Transverse colon (tissue), 4 donors: ENCODE measurements around the gene MRPL11. TPM values are rescaled to one million over a fixed set of nuclear protein-coding genes. Genes with fewer than 3 reads are reported as not detected.

Source experiments
- DNase-seq: peaks from one replicate; pipeline ENCODE4 v3.0.0-alpha.2; 2019
- H3K27ac ChIP-seq, 4 donors: fragments of 200-600 bp; sonication (generic); 2 replicates each; pipeline ENCODE4 v1.5.1; 2016 to 2018; ENCODE audit warnings: inconsistent platforms in 4 of 4
- H3K27me3 ChIP-seq: fragments of 200-600 bp; sonication (generic); 2 replicates; pipeline ENCODE4 v1.5.1; 2017; ENCODE audit warnings: inconsistent platforms
- H3K36me3 ChIP-seq, 4 donors: fragments of 200-600 bp; sonication (generic); 2 replicates each; pipeline ENCODE4 v1.5.1; 2017 to 2019; ENCODE audit warnings: inconsistent platforms in 4 of 4
- H3K4me1 ChIP-seq, 4 donors: fragments of 200-600 bp; sonication (generic); 2 replicates each; pipeline ENCODE4 v1.5.1; 2017 to 2020; ENCODE audit warnings: inconsistent platforms in 4 of 4
- H3K4me3 ChIP-seq, 4 donors: fragments of 200-600 bp; sonication (generic); 1 replicate in 1 of 4; 2 replicates in 3 of 4; pipeline versions ENCODE4 v1.5.1 to v1.6.1; 2017 to 2019; ENCODE audit warnings: inconsistent platforms in 4 of 4
- H3K9me3 ChIP-seq, 2 donors: fragments of 200-600 bp; sonication (generic); 2 replicates each; pipeline ENCODE4 v1.5.1; 2017 to 2019; ENCODE audit warnings: inconsistent platforms in 2 of 2
- CTCF ChIP-seq, 5 experiments: fragments of 200-600 bp in 3 of 5; fragments of 450-650 bp in 2 of 5; sonication (generic) in 3 of 5; IDR thresholded peaks; 1 replicate in 2 of 5; 2 replicates in 3 of 5; pipeline ENCODE4 v1.5.1; 2016 to 2017; ENCODE audit warnings: antibody characterized with exemption in 5 of 5, inconsistent platforms in 3 of 5, mild to moderate bottlenecking in 2 of 5, moderate library complexity in 1 of 5
- EP300 ChIP-seq: sonication (generic); formaldehyde crosslinking; IDR thresholded peaks from one replicate; pipeline ENCODE4 v1.6.1; 2017; ENCODE audit warnings: antibody characterized with exemption, low read depth
- POLR2A ChIP-seq: fragments of 450-650 bp; IDR thresholded peaks from one replicate; pipeline ENCODE4 v1.6.1; 2016; ENCODE audit warnings: antibody characterized with exemption, mild to moderate bottlenecking, moderate library complexity
- POLR2AphosphoS5 ChIP-seq, 3 donors: sonication (generic); formaldehyde crosslinking; IDR thresholded peaks; one replicate each; pipeline ENCODE4 v1.6.1; 2016; ENCODE audit warnings: antibody characterized with exemption in 3 of 3
- WGBS, 2 donors: methylation state at CpG; one replicate each; pipeline ENCODE4 v1.1.5; 2018; ENCODE audit warnings: low coverage in 1 of 2; 5-methylcytosine and 5-hydroxymethylcytosine counted together
- in situ Hi-C, 4 donors: fragments of 200-750 bp; cut with MboI; loops; one replicate each; pipeline versions ENCODE4 v1.15.0 to v1.15.1; 2017; ENCODE audit warnings: low sequenced_read_pairs in 3 of 4, low pct_ligation_motif_present in 1 of 4, low pct_unique_long_range_greater_than_20kb in 1 of 4
- intact Hi-C: fragments of 100-400 bp; cut with DNase I; formaldehyde crosslinking; loops from one replicate; pipeline ENCODE4 v1.15.1; 2023; ENCODE audit warnings: low total_unique reads
- total RNA-seq, 4 donors: library from RNA; depleted of rRNA; stranded (reverse); fragments of >200 nt; gene quantifications; one replicate each; pipeline ENCODE4 v1.1.0, GENCODE V29; 2016

The MRPL11 gene
- total RNA-seq, 4 donors from 2014 or later, result 39.6 to 127 (median 43.5) TPM

GRCh38 chr11:66393954-66394353 lies 44.7 kb downstream of the MRPL11 start:
- WGBS, 2 donors, result 70 to 94% methylated on average over 2 to 3 of the region's 3 CpGs
- H3K27ac ChIP-seq, result no peak overlapping the region
- no peaks in the 10 kb centered on the region for H3K36me3 ChIP-seq
- no peak for DNase-seq
- intact Hi-C loops, result no loop called here
- in situ Hi-C loops, result loop anchor here in 1 of 4 donors (10.0 kb wide), 1 partner anchor 89 kb away; no protein-coding TSS in a partner anchor
- peaks cover 24% of the 10 kb centered on the region for H3K27me3 ChIP-seq
- no peaks in the 10 kb centered on the region for H3K4me1 ChIP-seq
- H3K9me3 ChIP-seq, result no peaks in the 10 kb centered on the region
- no peak overlapping the region for H3K4me3 ChIP-seq
- TF ChIP-seq EP300, result no peak
- no peak for TF ChIP-seq CTCF (IDR thresholded peaks at IDR 0.05)
- no peak for TF ChIP-seq POLR2AphosphoS5 (IDR thresholded peaks at IDR 0.05)
- TF ChIP-seq POLR2A, result no peak

- no peak for DNase-seq
- Histone ChIP-seq H3K27ac (no peak overlapping the region), H3K27me3 (peaks cover 24% of the 10 kb centered on the region), H3K9me3 (no peaks in the 10 kb centered on the region), H3K36me3 (no peaks in the 10 kb centered on the region), H3K4me1 (peaks cover 0 to 6% (median 0%) of the 10 kb centered on the region in 4 donors), H3K4me3 (no peak overlapping the region)
- WGBS, 2 donors, result 62 to 63% methylated on average over 6 of the region's 6 CpGs
- TF ChIP-seq CTCF (IDR thresholded peaks at IDR 0.05) (no peak), POLR2A (no peak), EP300 (no peak), POLR2AphosphoS5 (IDR thresholded peaks at IDR 0.05) (no peak)
- intact Hi-C loops, result no loop called here
- in situ Hi-C loops, result loop anchor here in 1 of 4 donors (10.0 kb wide), 1 partner anchor 87 kb away; no protein-coding TSS in a partner anchor
These were observed 47.3 kb downstream of the MRPL11 start for GRCh38 chr11:66391322-66391721.

- H3K4me1 ChIP-seq, result peaks cover 0 to 12% (median 0%) of the 10 kb centered on the region in 4 donors
- no peak overlapping the region for H3K27ac ChIP-seq
- intact Hi-C loops, result no loop called here
These were observed 49.8 kb downstream of the MRPL11 start for GRCh38 chr11:66388780-66389386.

More at GRCh38 chr11:66388780-66389386, 49.8 kb downstream of the MRPL11 start:
- H3K27me3 ChIP-seq, result peaks cover 27% of the 10 kb centered on the region
- DNase-seq, result peak; percentile 83
- no peak overlapping the region for H3K4me3 ChIP-seq
- WGBS, 2 donors, result 31 to 63% methylated on average over 2 to 8 of the region's 8 CpGs
- no peaks in the 10 kb centered on the region for H3K9me3 ChIP-seq
- H3K36me3 ChIP-seq, result no peaks in the 10 kb centered on the region
- in situ Hi-C loops, result loop anchor here in 1 of 4 donors (10.0 kb wide), 1 partner anchor 84 kb away; no protein-coding TSS in a partner anchor
- TF ChIP-seq POLR2AphosphoS5 (IDR thresholded peaks at IDR 0.05), result no peak
- TF ChIP-seq CTCF (IDR thresholded peaks at IDR 0.05), result peak; percentile 66 to 79 (median 67)
- no peak for TF ChIP-seq POLR2A
- no peak for TF ChIP-seq EP300
